ENCODE results near the gene SCNN1B.

DNA sequence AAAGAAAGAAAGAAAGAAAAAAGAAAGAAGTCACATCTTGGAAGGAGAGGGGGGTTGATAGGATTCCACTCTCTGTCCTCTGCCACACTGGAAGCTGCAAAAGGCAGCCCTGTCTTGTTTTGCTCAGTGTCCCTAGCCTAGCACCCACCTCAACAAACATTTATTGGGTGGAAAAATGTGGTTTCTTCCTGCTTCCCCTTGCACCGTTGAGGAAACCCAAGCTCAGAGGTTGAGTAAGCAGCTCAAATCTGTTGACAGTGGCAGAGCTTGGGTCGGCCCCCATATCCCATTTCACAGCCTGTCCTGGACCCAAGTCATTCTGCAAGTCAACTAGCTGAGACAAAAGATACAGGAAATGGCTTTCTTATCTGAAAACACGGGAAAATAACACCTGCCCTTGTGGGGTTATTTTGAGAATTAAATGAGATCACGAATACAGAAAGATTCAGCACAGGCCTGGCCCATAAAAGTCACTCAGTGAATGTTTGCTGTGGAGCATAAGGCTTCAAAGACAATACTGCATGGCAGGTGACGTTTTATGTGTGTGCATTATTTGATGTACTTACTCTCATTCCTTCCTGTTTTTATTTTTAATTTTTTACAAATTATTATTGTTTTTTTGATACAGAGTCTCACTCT is 63.6 kb downstream of the SCNN1B start:
- TF ChIP-seq, protein P1, sequence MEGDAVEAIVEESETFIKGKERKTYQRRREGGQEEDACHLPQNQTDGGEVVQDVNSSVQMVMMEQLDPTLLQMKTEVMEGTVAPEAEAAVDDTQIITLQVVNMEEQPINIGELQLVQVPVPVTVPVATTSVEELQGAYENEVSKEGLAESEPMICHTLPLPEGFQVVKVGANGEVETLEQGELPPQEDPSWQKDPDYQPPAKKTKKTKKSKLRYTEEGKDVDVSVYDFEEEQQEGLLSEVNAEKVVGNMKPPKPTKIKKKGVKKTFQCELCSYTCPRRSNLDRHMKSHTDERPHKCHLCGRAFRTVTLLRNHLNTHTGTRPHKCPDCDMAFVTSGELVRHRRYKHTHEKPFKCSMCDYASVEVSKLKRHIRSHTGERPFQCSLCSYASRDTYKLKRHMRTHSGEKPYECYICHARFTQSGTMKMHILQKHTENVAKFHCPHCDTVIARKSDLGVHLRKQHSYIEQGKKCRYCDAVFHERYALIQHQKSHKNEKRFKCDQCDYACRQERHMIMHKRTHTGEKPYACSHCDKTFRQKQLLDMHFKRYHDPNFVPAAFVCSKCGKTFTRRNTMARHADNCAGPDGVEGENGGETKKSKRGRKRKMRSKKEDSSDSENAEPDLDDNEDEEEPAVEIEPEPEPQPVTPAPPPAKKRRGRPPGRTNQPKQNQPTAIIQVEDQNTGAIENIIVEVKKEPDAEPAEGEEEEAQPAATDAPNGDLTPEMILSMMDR (conservative IDR thresholded peaks at IDR 0.05) = no peak
- no peak for TF ChIP-seq ZFX (IDR thresholded peaks at IDR 0.05)

Data from C4-2B (cell line).